ENCODE data around the gene FMNL3. TPM values are rescaled to one million over a fixed set of nuclear protein-coding genes. Genes with fewer than 3 reads are reported as not detected.

The FMNL3 gene
- total RNA-seq, 1 donor from 2014 or later, result 17.3 TPM

GRCh38 chr12:49631336-49631907 lies 75.8 kb downstream of the FMNL3 start:
- no peak for DNase-seq (ENCODE audit: low spot score)
- H3K36me3 ChIP-seq, result no peaks in the 10 kb centered on the region
- H3K4me2 ChIP-seq, result no peak overlapping the region
- TF ChIP-seq CTCF (IDR thresholded peaks at IDR 0.05), result no peak
- no peak for TF ChIP-seq EZH2phosphoT487 (IDR thresholded peaks at IDR 0.05)
- TF ChIP-seq EZH2 (IDR thresholded peaks at IDR 0.05), result no peak
- H3K9ac ChIP-seq, result no peak overlapping the region
- H3K27me3 ChIP-seq, result no peaks in the 10 kb centered on the region
- H3K4me1 ChIP-seq, result no peaks in the 10 kb centered on the region
- Mint-ChIP-seq H3K36me3 (peaks cover 8% of the 10 kb centered on the region), H3K4me3 (no peak overlapping the region), H3K9me3 (no peaks in the 10 kb centered on the region), H3K27me3 (ENCODE audit: insufficient read depth, low read depth) (peaks cover 5% of the 10 kb centered on the region), H3K27ac (no peak overlapping the region), H3K4me1 (peaks cover under 1% of the 10 kb centered on the region)
- H3K79me2 ChIP-seq (ENCODE audit: low read depth), result no peaks in the 10 kb centered on the region
- no peak overlapping the region for H3K4me3 ChIP-seq
- no peaks in the 10 kb centered on the region for H3F3A ChIP-seq (ENCODE audit: low read depth)
- no peaks in the 10 kb centered on the region for H4K20me1 ChIP-seq (ENCODE audit: low read depth)
- H3K9me3 ChIP-seq (ENCODE audit: low read depth), result no peaks in the 10 kb centered on the region
- no peak overlapping the region for H3K27ac ChIP-seq
- H2AFZ ChIP-seq (replicated peaks), result no peak overlapping the region

GRCh38 chr12:49627752-49628360 lies 79.3 kb downstream of the FMNL3 start:
- no peaks in the 10 kb centered on the region for H3K27me3 ChIP-seq
- TF ChIP-seq CTCF (IDR thresholded peaks at IDR 0.05), result no peak
- no peak for TF ChIP-seq EZH2 (IDR thresholded peaks at IDR 0.05)
- TF ChIP-seq EZH2phosphoT487 (IDR thresholded peaks at IDR 0.05), result no peak
- DNase-seq (ENCODE audit: low spot score), result no peak
- H3K9me3 Mint-ChIP-seq, result no peaks in the 10 kb centered on the region
- no peak overlapping the region for H3K4me2 ChIP-seq
- H3K9ac ChIP-seq, result no peak overlapping the region
- H3K27ac Mint-ChIP-seq, result no peak overlapping the region
- peaks cover 7% of the 10 kb centered on the region for H3K27me3 Mint-ChIP-seq (ENCODE audit: insufficient read depth, low read depth)
- no peak overlapping the region for H3K27ac ChIP-seq
- no peak overlapping the region for H3K4me3 ChIP-seq
- no peaks in the 10 kb centered on the region for H3K9me3 ChIP-seq (ENCODE audit: low read depth)
- H3K4me3 Mint-ChIP-seq, result no peak overlapping the region
- no peaks in the 10 kb centered on the region for H3K36me3 ChIP-seq
- H3K36me3 Mint-ChIP-seq, result peaks cover 5% of the 10 kb centered on the region
- H3K79me2 ChIP-seq (ENCODE audit: low read depth), result no peaks in the 10 kb centered on the region
- no peak overlapping the region for H2AFZ ChIP-seq (replicated peaks)
- H3F3A ChIP-seq (ENCODE audit: low read depth), result peaks cover 21% of the 10 kb centered on the region
- H3K4me1 ChIP-seq, result no peaks in the 10 kb centered on the region
- no peaks in the 10 kb centered on the region for H4K20me1 ChIP-seq (ENCODE audit: low read depth)
- peaks cover 7% of the 10 kb centered on the region for H3K4me1 Mint-ChIP-seq

GRCh38 chr12:49626836-49627235 lies 80.4 kb downstream of the FMNL3 start:
- no peak overlapping the region for H3K27ac Mint-ChIP-seq
- H3K27me3 ChIP-seq, result peaks cover 2% of the 10 kb centered on the region
- H3F3A ChIP-seq (ENCODE audit: low read depth), result peaks cover 31% of the 10 kb centered on the region
- DNase-seq (ENCODE audit: low spot score), result no peak
- no peaks in the 10 kb centered on the region for H4K20me1 ChIP-seq (ENCODE audit: low read depth)
- no peak for TF ChIP-seq EZH2phosphoT487 (IDR thresholded peaks at IDR 0.05)
- no peak for TF ChIP-seq CTCF (IDR thresholded peaks at IDR 0.05)
- TF ChIP-seq EZH2 (IDR thresholded peaks at IDR 0.05), result no peak
- H3K9me3 Mint-ChIP-seq, result no peaks in the 10 kb centered on the region
- H3K79me2 ChIP-seq (ENCODE audit: low read depth), result no peaks in the 10 kb centered on the region
- H3K4me2 ChIP-seq, result no peak overlapping the region
- no peak overlapping the region for H3K27ac ChIP-seq
- peaks cover 2% of the 10 kb centered on the region for H3K36me3 Mint-ChIP-seq
- H3K4me1 Mint-ChIP-seq, result peaks cover 14% of the 10 kb centered on the region
- H3K9me3 ChIP-seq (ENCODE audit: low read depth), result no peaks in the 10 kb centered on the region
- H3K4me1 ChIP-seq, result peaks cover 7% of the 10 kb centered on the region
- H3K36me3 ChIP-seq, result no peaks in the 10 kb centered on the region
- no peak overlapping the region for H3K4me3 ChIP-seq
- H3K4me3 Mint-ChIP-seq, result no peak overlapping the region
- no peak overlapping the region for H2AFZ ChIP-seq (replicated peaks)
- peaks cover 7% of the 10 kb centered on the region for H3K27me3 Mint-ChIP-seq (ENCODE audit: insufficient read depth, low read depth)
- no peak overlapping the region for H3K9ac ChIP-seq

Measured in neural progenitor cell (in vitro differentiated cells).